Activated naive CD4-positive, alpha-beta T cell treated with Interleukin-2 at 50 U/mL for 16 hours (primary cell): Measurements from ENCODE around the gene ROBO1.

Source experiments
- DNase-seq: peaks from one replicate; pipeline ENCODE4 v3.0.0-alpha.2; 2020

The ROBO1 gene

GRCh38 chr3:79146024-79146423, 621.8 kb downstream of the ROBO1 start:
- DNase-seq, result no peak

GRCh38 chr3:79140708-79141107, 627.1 kb downstream of the ROBO1 start:
- no peak for DNase-seq

DNA sequence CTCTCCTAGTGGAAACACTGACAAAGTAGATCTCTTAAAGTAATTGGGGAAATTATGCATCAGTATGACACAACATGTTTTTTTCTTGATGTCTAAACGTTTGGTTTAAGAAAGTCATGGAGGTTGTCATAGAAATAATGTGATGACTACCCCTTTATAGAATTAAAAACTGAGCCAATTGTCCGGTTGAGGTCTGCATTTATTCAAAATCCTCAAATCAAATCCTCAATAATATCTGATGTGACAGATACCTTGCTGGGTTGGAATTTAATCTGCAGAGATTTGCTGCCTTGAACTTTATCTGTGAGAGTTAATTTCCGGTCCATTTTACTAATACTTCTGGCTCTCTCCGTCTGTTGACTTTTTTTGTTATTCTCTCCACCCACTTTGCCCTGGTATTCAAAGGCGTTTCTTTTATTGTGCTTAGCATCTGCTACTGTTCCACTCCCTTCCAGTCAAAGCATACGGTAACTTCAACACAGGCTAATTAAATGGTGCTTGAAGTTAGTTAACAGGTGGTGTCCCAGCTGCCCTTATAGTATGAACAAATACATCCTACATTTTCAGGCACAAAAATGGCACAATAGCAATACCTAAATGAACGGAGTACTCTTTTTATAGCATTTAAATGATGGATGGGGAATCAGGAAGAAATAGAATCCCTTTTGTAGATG, 628.3 kb downstream of the ROBO1 start:
- no peak for DNase-seq

DNA sequence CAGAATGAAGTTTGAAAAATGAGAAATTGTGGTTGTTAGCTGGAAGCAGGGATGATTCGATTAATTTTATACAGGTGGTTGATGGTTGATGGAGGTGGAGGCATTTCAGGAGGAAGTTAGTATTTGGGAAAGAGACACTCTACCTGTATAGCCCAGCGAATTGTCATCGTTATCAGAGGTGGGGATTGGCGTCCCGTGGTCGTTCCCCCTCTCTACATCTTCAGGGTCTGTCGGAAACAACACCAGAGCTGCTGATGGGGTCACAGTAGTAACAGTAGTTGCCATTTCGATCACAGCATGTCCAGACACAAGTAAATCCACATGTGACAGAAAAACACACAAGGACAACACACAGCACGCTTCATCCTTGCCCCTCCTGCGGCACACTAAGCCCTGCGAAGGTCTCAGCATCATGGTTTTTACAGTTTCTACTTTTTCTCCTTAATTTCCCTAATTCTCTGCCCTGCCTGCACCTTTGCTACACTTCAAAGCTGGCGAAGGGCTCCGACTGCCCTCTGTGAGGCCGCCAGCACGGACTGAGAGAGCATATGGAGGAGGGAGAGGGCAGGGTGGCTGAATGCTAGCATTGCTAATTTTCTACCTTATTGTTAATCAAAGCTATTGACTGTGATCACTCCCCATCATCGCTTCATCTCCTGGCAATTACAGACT, 642.3 kb downstream of the ROBO1 start:
- DNase-seq, result no peak

- no peak for DNase-seq
Observed at GRCh38 chr3:79115458-79115857, 652.3 kb downstream of the ROBO1 start.

- no peak for DNase-seq
Observed at GRCh38 chr3:79113876-79114275, 653.9 kb downstream of the ROBO1 start.

DNA sequence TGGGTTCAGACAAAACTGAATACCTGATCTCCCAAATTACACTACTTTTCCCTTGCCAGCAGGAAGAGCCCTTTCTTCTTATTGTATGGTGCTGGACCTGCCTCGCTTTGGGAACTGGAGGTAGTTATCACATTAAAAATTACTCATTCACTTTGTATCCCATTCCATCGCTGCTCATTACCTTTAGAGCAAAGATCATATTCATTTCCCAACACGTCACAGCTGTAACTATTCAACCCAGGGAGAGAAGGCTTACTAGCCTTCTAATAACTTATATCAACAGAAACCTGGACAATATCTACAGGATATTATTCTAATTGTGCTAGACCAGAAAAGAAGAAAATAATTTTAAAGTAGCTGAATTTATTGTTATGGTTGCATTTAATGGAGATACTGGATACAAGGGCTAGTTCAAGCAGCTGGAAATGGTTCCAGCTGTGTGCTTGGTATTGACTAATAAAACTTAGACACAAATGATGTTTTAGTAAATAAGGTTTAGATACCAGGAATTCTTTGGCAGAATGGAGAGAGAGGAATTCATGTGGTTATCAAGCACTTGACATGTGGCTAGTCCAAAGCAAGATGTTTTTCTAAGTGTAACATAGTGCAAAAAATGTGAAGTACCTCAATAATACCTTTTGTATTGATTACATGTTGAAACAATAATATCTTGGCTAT, 656.3 kb downstream of the ROBO1 start:
- DNase-seq, result no peak

GRCh38 chr3:79109754-79110153, 658.0 kb downstream of the ROBO1 start:
- no peak for DNase-seq

DNA sequence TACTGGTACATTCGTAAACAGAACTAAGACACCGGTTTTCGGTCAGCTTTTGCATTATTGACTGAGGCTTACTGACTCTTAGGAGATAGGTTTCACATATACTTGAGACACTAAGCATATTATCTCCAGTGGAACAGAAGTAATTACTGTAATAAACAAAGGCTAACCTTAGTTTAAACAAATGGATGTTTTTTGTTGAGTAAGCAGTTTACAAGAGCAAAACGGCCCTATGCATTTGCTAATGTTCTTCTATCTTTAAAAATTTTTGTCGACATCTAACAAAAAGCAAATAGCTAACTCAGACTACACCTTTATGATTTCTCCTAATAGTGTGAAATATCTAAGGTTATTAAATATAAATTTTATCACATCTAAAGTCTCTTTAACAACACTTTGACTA, 664.5 kb downstream of the ROBO1 start:
- DNase-seq, result no peak

DNA sequence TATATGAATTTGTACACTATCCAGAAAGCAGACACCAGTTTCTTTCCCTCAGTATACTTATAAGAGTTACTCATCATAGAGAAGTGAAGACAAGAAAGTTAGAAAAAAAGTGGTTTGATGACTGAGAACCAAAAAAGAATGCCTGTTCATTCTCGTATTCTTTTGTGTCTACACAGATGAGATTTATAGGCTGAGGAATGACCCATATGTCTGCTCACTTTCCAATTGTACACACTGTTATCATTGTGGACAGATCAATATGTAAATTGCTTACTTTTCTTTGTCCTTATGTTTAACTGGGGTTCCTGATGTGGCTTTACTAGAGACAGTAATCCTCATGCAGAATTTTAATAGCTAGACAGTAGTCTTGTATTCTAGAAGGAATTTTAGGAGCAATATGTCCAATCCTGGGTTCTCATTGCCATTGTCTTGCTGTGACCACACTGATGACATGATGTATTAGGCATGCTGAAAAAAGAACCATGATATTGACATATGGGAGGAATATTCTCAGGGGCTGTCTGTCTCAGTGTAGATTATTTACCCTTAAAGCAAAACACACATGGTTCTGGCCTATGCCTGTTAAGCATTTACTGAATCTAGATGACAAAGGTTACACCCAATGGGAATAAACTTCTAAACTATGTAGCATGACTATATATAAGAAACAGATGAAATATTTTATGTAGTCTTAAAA, 669.7 kb downstream of the ROBO1 start:
- DNase-seq, result no peak

DNA sequence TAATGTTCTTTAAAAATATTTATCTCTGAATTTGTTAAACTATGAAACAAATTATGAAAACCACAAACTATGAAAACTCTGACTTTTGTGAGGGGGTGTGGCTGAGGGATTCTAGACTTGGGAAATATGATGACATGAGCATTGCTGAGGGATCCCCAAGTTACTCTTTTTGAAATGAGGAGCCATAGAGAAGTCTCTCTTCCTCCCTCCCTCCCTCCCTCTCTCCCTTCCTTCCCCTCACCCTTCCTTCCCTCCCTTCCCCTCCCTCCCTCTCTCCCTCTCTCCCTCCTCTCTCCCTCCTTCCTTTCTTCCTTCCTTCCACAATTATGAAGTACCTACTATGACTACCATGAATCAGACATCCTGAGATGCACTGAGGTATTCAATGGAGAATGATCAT, 673.1 kb downstream of the ROBO1 start:
- DNase-seq, result no peak

- no peak for DNase-seq
Observed at GRCh38 chr3:79086514-79086913, 681.3 kb downstream of the ROBO1 start.

- DNase-seq, result no peak
Observed at GRCh38 chr3:79085171-79085570, 682.6 kb downstream of the ROBO1 start.

- DNase-seq, result no peak
Observed at GRCh38 chr3:79081335-79081734, 686.5 kb downstream of the ROBO1 start.

GRCh38 chr3:79074558-79074957, 693.2 kb downstream of the ROBO1 start:
- no peak for DNase-seq

DNA sequence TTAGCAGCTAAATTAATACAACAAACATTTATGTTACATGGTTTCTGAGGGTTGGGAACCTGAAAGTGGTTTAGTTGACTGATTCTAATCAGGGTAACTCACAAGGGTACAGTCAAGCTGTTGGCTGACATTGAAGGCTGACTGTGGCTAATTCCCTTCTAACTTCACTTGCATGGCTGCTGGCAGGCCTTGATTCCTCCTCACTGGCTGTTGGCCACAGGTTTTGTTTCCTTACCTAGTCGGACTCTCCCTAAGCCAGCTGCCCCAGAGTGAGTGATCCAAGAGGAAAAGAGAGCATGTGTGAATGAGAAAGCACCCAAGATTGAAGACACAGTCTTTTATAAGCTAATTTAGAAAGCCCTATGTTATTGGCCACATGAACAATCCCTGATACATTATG, 700.1 kb downstream of the ROBO1 start:
- DNase-seq, result no peak

DNA sequence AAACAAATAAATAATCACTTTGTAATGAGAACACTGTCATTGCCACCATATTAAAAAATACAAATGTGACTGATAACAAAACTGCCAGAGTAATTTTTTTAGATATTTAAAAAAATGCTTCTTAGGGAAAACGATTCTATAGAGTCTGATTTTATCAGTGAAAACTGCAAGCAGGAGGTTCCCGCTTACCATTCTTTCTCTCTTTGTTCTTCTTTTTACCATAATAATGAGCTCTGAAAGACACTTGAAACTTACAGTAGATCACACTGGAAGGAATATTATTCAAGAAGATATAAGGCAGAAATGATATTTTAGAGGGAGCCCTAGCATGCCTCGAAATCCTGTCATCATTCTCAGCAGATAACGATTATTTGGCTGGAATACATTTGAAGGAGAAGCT, 701.3 kb downstream of the ROBO1 start:
- DNase-seq, result no peak

DNA sequence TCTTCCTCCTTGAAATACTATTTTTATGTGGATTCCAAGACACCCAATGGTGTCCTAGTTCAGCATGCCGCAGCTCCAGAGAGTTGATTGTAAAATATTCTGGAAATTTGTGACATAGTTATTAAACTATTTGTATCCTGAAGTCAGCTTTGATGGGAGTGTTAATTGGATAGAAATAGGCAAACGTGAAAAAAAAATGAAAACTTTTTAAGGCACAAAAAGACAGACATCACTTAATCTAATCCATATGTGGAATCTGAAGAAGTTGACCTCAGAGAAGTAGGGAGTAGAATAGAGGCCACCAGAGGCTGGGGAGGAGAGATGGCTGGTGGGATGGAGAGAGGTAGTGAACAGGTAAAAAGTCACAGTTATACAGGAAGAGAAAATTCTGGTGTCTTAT, 704.2 kb downstream of the ROBO1 start:
- DNase-seq, result no peak

DNA sequence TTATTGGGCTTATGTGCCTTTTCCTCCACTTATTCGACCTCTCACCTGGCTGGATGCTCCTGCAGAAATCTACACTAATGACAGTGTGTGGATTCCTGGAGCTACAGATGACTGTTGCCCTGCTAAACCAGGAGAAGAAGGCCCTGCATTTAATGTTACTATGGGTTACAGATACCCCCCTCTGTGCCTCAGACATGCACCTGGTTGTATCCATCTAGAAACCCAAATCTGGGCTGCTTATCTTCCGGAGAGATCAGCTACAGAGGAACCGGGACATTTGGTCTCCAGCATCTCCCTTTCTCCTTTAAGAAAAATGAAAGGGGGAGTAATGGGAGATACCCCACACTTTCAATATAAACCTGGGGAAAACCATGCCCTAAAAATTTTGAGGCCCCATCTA, 710.0 kb downstream of the ROBO1 start:
- DNase-seq, result no peak

- DNase-seq, result no peak
Observed at GRCh38 chr3:79056498-79056897, 711.3 kb downstream of the ROBO1 start.

- no peak for DNase-seq
Observed at GRCh38 chr3:79052054-79052681, 715.6 kb downstream of the ROBO1 start.

DNA sequence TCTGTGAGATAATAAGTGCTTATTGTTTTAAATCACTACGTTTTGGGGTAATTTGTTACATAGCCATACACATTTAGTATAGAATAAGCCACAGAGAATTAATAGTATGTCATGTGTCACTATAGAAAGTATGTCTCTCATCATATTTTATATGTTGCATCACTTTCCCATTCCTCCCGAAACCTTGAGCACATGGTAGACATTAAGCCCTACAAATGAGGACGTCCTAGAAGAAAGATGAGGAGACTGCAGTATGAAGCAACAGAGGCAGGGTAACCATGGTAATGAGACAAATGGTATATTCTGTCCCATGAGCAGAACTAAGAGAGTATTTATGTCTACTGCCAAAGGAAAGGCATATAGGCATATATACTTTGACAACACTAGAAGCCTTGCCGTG, 720.2 kb downstream of the ROBO1 start:
- no peak for DNase-seq

- no peak for DNase-seq
Observed at GRCh38 chr3:79041621-79042020, 726.2 kb downstream of the ROBO1 start.
